ENCODE measurements around the gene SLAMF6. TPM values are rescaled to one million over a fixed set of nuclear protein-coding genes. Genes with fewer than 3 reads are reported as not detected.
A peak's percentile ranks its signal among the peaks of the same experiment; 100 is the strongest.
"Not testable (repeated sequence)": the region's sequence is repeated elsewhere in the genome, so short reads cannot be mapped to it uniquely, and the experiment has no call there.

SLAMF6 gene
- total RNA-seq, 6 experiments from 2014 or later = 0.26 to 1.1 (median 0.69) TPM

GRCh38 chr1:160500321-160500990, 22.6 kb downstream of the SLAMF6 start:
- TF ChIP-seq CTCF (IDR thresholded peaks at IDR 0.05) (no peak), POLR2A (IDR thresholded peaks at IDR 0.05) (no peak)
- Histone ChIP-seq H3K4me1 (peaks cover 0 to 2% (median 0%) of the 10 kb centered on the region in 4 donors), H3K9me3 (no peaks in the 10 kb centered on the region), H3K27ac (peak overlapping the region in 1 of 3 donors; percentile 16), H3K27me3 (no peaks in the 10 kb centered on the region), H3K4me3 (no peak overlapping the region), H3K36me3 (no peaks in the 10 kb centered on the region)
- intact Hi-C loops (cut with DNase I) = no loop called here
- 55% methylated on average over 1 of the region's 1 CpG for WGBS (ENCODE audit: insufficient coverage, low coverage, low lambda C conversion rate, missing lambda C conversion rate)
- DNase-seq (no peak), ATAC-seq (no peak)

- peak; percentile 40 to 69 (median 54) for ATAC-seq
Observed at GRCh38 chr1:160499631-160500030, 23.4 kb downstream of the SLAMF6 start.

GRCh38 chr1:160498301-160499065, 24.6 kb downstream of the SLAMF6 start:
- H3K4me1 ChIP-seq; H3K36me3 ChIP-seq; ATAC-seq; H3K27me3 ChIP-seq; DNase-seq; H3K4me3 ChIP-seq; intact Hi-C loops (cut with DNase I); H3K27ac ChIP-seq; H3K9me3 ChIP-seq: not testable (repeated sequence)
- WGBS (ENCODE audit: insufficient coverage, low coverage, low lambda C conversion rate, missing lambda C conversion rate) = 64% methylated on average over 3 of the region's 3 CpGs

More at GRCh38 chr1:160499631-160500030, 23.4 kb downstream of the SLAMF6 start:
- Histone ChIP-seq H3K36me3 (no peaks in the 10 kb centered on the region), H3K9me3 (no peaks in the 10 kb centered on the region), H3K4me1 (peaks cover 0 to 2% (median 0%) of the 10 kb centered on the region in 4 donors), H3K4me3 (no peak overlapping the region), H3K27me3 (no peaks in the 10 kb centered on the region), H3K27ac (peak overlapping the region in 1 of 3 donors; percentile 25)
- intact Hi-C loops (cut with DNase I) = no loop called here
- TF ChIP-seq CTCF (IDR thresholded peaks at IDR 0.05) (no peak), POLR2A (IDR thresholded peaks at IDR 0.05) (no peak)
- WGBS (ENCODE audit: insufficient coverage, low coverage, low lambda C conversion rate, missing lambda C conversion rate) = no CpG with 5 or more reads among the region's 1 CpG
- DNase-seq = no peak

- ATAC-seq (no peak), DNase-seq (no peak)
- H3K4me1 ChIP-seq = no peaks in the 10 kb centered on the region
- 91% methylated on average over 4 of the region's 4 CpGs for WGBS (ENCODE audit: insufficient coverage, low coverage, low lambda C conversion rate, missing lambda C conversion rate)
- no peaks in the 10 kb centered on the region for H3K9me3 ChIP-seq
- intact Hi-C loops (cut with DNase I) = no loop called here
- no peaks in the 10 kb centered on the region for H3K36me3 ChIP-seq
- H3K4me3 ChIP-seq = no peak overlapping the region
- H3K27ac ChIP-seq = no peak overlapping the region
- H3K27me3 ChIP-seq = no peaks in the 10 kb centered on the region
- TF ChIP-seq POLR2A (IDR thresholded peaks at IDR 0.05) (no peak), CTCF (IDR thresholded peaks at IDR 0.05) (no peak)
Observed at GRCh38 chr1:160496334-160496733, 26.7 kb downstream of the SLAMF6 start.

- peak; percentile 80 to 93 (median 84) for ATAC-seq
- Histone ChIP-seq H3K4me3 (no peak overlapping the region), H3K27ac (no peak overlapping the region), H3K27me3 (no peaks in the 10 kb centered on the region), H3K9me3 (no peaks in the 10 kb centered on the region), H3K36me3 (no peaks in the 10 kb centered on the region), H3K4me1 (no peaks in the 10 kb centered on the region)
- intact Hi-C loops (cut with DNase I) = no loop called here
- TF ChIP-seq CTCF (IDR thresholded peaks at IDR 0.05) = peak; percentile 26 to 64 (median 54)
- no peak for TF ChIP-seq POLR2A (IDR thresholded peaks at IDR 0.05)
- WGBS (ENCODE audit: insufficient coverage, low coverage, low lambda C conversion rate, missing lambda C conversion rate) = 50% methylated on average over 1 of the region's 3 CpGs
- peak in 2 of 3 donors; percentile 35 to 55 for DNase-seq
Observed at GRCh38 chr1:160494620-160495019, 28.4 kb downstream of the SLAMF6 start.

All from right lobe of liver (tissue), 6 donors.